Panc1 (cell line): ENCODE data around the gene LKAAEAR1. TPM values are rescaled to one million over a fixed set of nuclear protein-coding genes. Genes with fewer than 3 reads are reported as not detected.

Experiments used
- ATAC-seq: fragments of 200-7000 bp; cut with Tn5 transposase; 2 replicates; pipeline ENCODE4 v1.9.1; 2020; ENCODE audit warnings: mild to moderate bottlenecking, moderate library complexity
- BruUV-seq: library from RNA; stranded (reverse); fragments of 400-500 nt; replicated peaks from 2 replicates; lab custom pipeline; 2021; lab: Mats Ljungman, UMichigan
- CTCF ChIA-PET: fragments of 300-600 bp; sonication (Branson Sonifier 250); formaldehyde crosslinking; loops from one replicate; lab custom pipeline; 2022; ENCODE audit warnings: antibody characterized with exemption; lab: Charles Lee
- POLR2A ChIA-PET: fragments of 300-600 bp; sonication (Branson Sonifier 250); formaldehyde crosslinking; loops from one replicate; lab custom pipeline; 2022; ENCODE audit warnings: antibody characterized with exemption; lab: Charles Lee
- DNase-seq: peaks from one replicate; pipeline ENCODE4 v3.0.0-alpha.2; 2010; ENCODE audit warnings: low read depth, low spot score
- H3K27ac ChIP-seq: 2 replicates; pipeline ENCODE4 v1.5.1; 2011; ENCODE audit warnings: mild to moderate bottlenecking, low read length, inconsistent platforms
- H3K27me3 ChIP-seq: fragments of 200-500 bp; sonication (Bioruptor generic); 2 replicates; pipeline ENCODE4 v1.6.0; 2014; ENCODE audit warnings: low read length, inconsistent platforms; ENCODE audit not compliant: control insufficient read depth, insufficient read depth
- H3K36me3 ChIP-seq: fragments of 200-500 bp; sonication (Bioruptor generic); 2 replicates; pipeline ENCODE4 v1.5.1; 2014; ENCODE audit warnings: inconsistent platforms, mild to moderate bottlenecking, low read length, moderate library complexity; ENCODE audit not compliant: control insufficient read depth, insufficient read depth
- H3K4me1 ChIP-seq: 2 replicates; pipeline ENCODE4 v1.5.1; 2011; ENCODE audit warnings: inconsistent platforms, mild to moderate bottlenecking, low read length, moderate library complexity; ENCODE audit not compliant: control insufficient read depth, insufficient read depth
- H3K4me3 ChIP-seq, 2 experiments: 2 replicates each; pipeline ENCODE4 v1.5.1; 2011 to 2012; ENCODE audit warnings: low read depth in 2 of 2, low read length in 2 of 2, mild to moderate bottlenecking in 2 of 2, inconsistent platforms in 1 of 2, moderate library complexity in 1 of 2
- H3K9me3 ChIP-seq: fragments of 200-500 bp; sonication (Bioruptor generic); 2 replicates; pipeline ENCODE4 v1.5.1; 2014; ENCODE audit warnings: low read depth, mild to moderate bottlenecking, inconsistent platforms, low read length, moderate library complexity; ENCODE audit not compliant: control insufficient read depth, insufficient read depth
- CTCF ChIP-seq: fragments of 450-650 bp; IDR thresholded peaks from 2 replicates; pipeline ENCODE4 v1.5.1; 2017; ENCODE audit warnings: mild to moderate bottlenecking
- POLR2AphosphoS5 ChIP-seq: IDR thresholded peaks from 2 replicates; pipeline ENCODE4 v1.6.1; 2012; ENCODE audit warnings: mild to moderate bottlenecking, low read depth, low read length, moderate library complexity
- REST ChIP-seq, 2 experiments: IDR thresholded peaks; 2 replicates each; pipeline ENCODE4 v1.6.1; 2011 to 2012; ENCODE audit warnings: low read depth in 2 of 2, control low read depth in 1 of 2, low read length in 1 of 2, mild to moderate bottlenecking in 1 of 2, moderate library complexity in 1 of 2; ENCODE audit not compliant: insufficient read depth in 1 of 2
- SIN3A ChIP-seq: IDR thresholded peaks from 2 replicates; pipeline ENCODE4 v1.6.1; 2012; ENCODE audit warnings: low read depth, mild to moderate bottlenecking, low read length, moderate library complexity, borderline replicate concordance; ENCODE audit not compliant: insufficient read depth
- TCF7L2 ChIP-seq: IDR thresholded peaks from 2 replicates; pipeline ENCODE4 v1.6.1; 2011; ENCODE audit warnings: mild to moderate bottlenecking, low read depth, low read length, inconsistent platforms
- in situ Hi-C: cut with HindIII; loops from 2 replicates; pipeline ENCODE4 v1.10.0; 2016; ENCODE audit warnings: low sequenced_read_pairs, low pct_unique_long_range_greater_than_20kb
- intact Hi-C: fragments of 100-400 bp; cut with micrococcal nuclease; formaldehyde crosslinking; loops from one replicate; pipeline ENCODE4 v1.10.0; 2022; ENCODE audit not compliant: unreplicated experiment
- total RNA-seq: library from RNA; stranded (reverse); gene quantifications from one replicate; pipeline ENCODE4 v1.2.1, GENCODE V29; 2021; ENCODE audit not compliant: unreplicated experiment

LKAAEAR1 gene
- total RNA-seq, 1 experiment from 2014 or later, result 0.67 TPM

GRCh38 chr20:64116016-64116415 is 31.8 kb upstream of the LKAAEAR1 start:
- ChIA-PET POLR2A (no interaction called here), CTCF (interaction anchor here (0.5 to 0.7 kb wide), 3 partner anchors 24 to 36 kb away, joined by 3 read pairs; partner anchors contain the start of gene OPRL1)

GRCh38 chr20:64115171-64115911 is 31.1 kb upstream of the LKAAEAR1 start:
- no peak overlapping the region for H3K27ac ChIP-seq
- no peaks in the 10 kb centered on the region for H3K36me3 ChIP-seq
- no TSS peak for BruUV-seq
- TF ChIP-seq CTCF (no peak), TCF7L2 (no peak), POLR2AphosphoS5 (no peak)
- DNase-seq (no peak), ATAC-seq (no peak)
- peaks cover 1% of the 10 kb centered on the region for H3K4me1 ChIP-seq
- intact Hi-C loops (no loop called here), in situ Hi-C loops (no loop called here)
- H3K9me3 ChIP-seq, result no peaks in the 10 kb centered on the region
- no peak overlapping the region for H3K4me3 ChIP-seq
- POLR2A ChIA-PET, result no interaction called here
- H3K27me3 ChIP-seq, result no peaks in the 10 kb centered on the region
- CTCF ChIA-PET, result interaction anchor here (0.7 kb wide), 2 partner anchors 23 to 26 kb away, joined by 3 read pairs; no protein-coding TSS in a partner anchor

More at GRCh38 chr20:64116016-64116415, 31.8 kb upstream of the LKAAEAR1 start:
- H3K4me3 ChIP-seq, result no peak overlapping the region
- H3K36me3 ChIP-seq, result no peaks in the 10 kb centered on the region
- TF ChIP-seq POLR2AphosphoS5, result no peak
- TF ChIP-seq CTCF, result no peak
- H3K27ac ChIP-seq, result no peak overlapping the region
- H3K9me3 ChIP-seq, result no peaks in the 10 kb centered on the region
- ATAC-seq (no peak), DNase-seq (no peak)
- in situ Hi-C loops, result no loop called here
- BruUV-seq, result no TSS peak
- no peaks in the 10 kb centered on the region for H3K27me3 ChIP-seq
- H3K4me1 ChIP-seq, result peaks cover 2% of the 10 kb centered on the region
- intact Hi-C loops, result no loop called here

- no peak for DNase-seq
- H3K27me3 ChIP-seq, result no peaks in the 10 kb centered on the region
- in situ Hi-C loops, result no loop called here
- intact Hi-C loops, result no loop called here
- no peaks in the 10 kb centered on the region; the same call in 1 of the 2 replicates for H3K4me1 ChIP-seq
- BruUV-seq, result no TSS peak
- TF ChIP-seq SIN3A (no peak), TCF7L2 (no peak), POLR2AphosphoS5 (no peak), REST (IDR thresholded peaks at IDR 0.05; ENCODE audit: insufficient read depth in 1 of 2, low read depth in 2 of 2, low read length in 1 of 2) (no peak), CTCF (no peak)
- no peaks in the 10 kb centered on the region for H3K9me3 ChIP-seq
- H3K27ac ChIP-seq, result no peak overlapping the region
- H3K4me3 ChIP-seq, result no peak overlapping the region
- POLR2A ChIA-PET, result no interaction called here
- CTCF ChIA-PET, result no interaction called here
- ATAC-seq, result no peak
- H3K36me3 ChIP-seq, result no peaks in the 10 kb centered on the region
Observed at GRCh38 chr20:64114356-64114971, 30.3 kb upstream of the LKAAEAR1 start.
